ENCODE results near the gene CSRP3. TPM values are rescaled to one million over a fixed set of nuclear protein-coding genes. Genes with fewer than 3 reads are reported as not detected.

Gene CSRP3
- total and polyA plus RNA-seq, 2 experiments from 2014 or later = 337 to 869 TPM

DNA sequence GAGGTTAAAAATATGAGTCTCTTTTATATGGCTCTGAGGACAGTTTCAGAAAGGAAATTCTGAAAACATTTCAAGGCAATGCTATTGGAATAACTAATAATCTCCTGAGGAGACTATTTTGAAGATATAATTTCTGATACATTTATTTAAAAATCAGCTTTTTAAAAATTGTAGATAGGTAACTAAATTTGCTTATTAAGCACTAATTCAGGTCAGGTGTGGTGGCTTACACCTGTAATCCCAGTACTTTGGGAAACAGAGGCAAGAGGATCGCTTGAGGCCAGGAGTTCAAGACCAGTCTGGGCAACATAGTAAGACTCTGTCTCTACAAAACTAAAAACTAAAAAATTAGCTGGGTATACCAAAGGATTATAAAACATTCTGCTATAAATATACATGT is 67.8 kb downstream of the CSRP3 start:
- TF ChIP-seq, protein P1, sequence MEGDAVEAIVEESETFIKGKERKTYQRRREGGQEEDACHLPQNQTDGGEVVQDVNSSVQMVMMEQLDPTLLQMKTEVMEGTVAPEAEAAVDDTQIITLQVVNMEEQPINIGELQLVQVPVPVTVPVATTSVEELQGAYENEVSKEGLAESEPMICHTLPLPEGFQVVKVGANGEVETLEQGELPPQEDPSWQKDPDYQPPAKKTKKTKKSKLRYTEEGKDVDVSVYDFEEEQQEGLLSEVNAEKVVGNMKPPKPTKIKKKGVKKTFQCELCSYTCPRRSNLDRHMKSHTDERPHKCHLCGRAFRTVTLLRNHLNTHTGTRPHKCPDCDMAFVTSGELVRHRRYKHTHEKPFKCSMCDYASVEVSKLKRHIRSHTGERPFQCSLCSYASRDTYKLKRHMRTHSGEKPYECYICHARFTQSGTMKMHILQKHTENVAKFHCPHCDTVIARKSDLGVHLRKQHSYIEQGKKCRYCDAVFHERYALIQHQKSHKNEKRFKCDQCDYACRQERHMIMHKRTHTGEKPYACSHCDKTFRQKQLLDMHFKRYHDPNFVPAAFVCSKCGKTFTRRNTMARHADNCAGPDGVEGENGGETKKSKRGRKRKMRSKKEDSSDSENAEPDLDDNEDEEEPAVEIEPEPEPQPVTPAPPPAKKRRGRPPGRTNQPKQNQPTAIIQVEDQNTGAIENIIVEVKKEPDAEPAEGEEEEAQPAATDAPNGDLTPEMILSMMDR (IDR thresholded peaks at IDR 0.05; ENCODE audit: low read depth, low read length) = no peak
- DNase-seq (ENCODE audit: low read depth in 1 of 2, low spot score in 1 of 2) = no peak
- H3K27ac ChIP-seq = no peak overlapping the region
- no peaks in the 10 kb centered on the region for H3K27me3 ChIP-seq
- peaks cover 3% of the 10 kb centered on the region for H3K9me3 ChIP-seq (ENCODE audit: low read depth)
- no peak overlapping the region for H3K4me3 ChIP-seq
- no peaks in the 10 kb centered on the region for H3K36me3 ChIP-seq
- H3K4me1 ChIP-seq (ENCODE audit: low read depth) = no peaks in the 10 kb centered on the region

Other genes with a start within 250 kb of the CSRP3 start
- not detected in 2 replicates for gene MRGPRX2, start 141.3 kb downstream of the CSRP3 start, total RNA-seq
- not detected in 2 replicates for gene MRGPRX2, start 141.3 kb downstream of the CSRP3 start, polyA plus RNA-seq
- gene ZDHHC13, start 84.8 kb downstream of the CSRP3 start, total RNA-seq = 8.2 and 10.4 TPM in 2 replicates
- gene ZDHHC13, start 84.8 kb downstream of the CSRP3 start, polyA plus RNA-seq = 19.2 and 25.7 TPM in 2 replicates
- 5.2 and 11.2 TPM in 2 replicates for gene E2F8, start 39.0 kb upstream of the CSRP3 start, total RNA-seq
- 5.8 and 9.6 TPM in 2 replicates for gene E2F8, start 39.0 kb upstream of the CSRP3 start, polyA plus RNA-seq